Upper lobe of right lung (tissue), 1 donor: ENCODE results near the gene COQ8A. TPM values are rescaled to one million over a fixed set of nuclear protein-coding genes. Genes with fewer than 3 reads are reported as not detected.

Experiments
- ATAC-seq: fragments of 200-7000 bp; cut with Tn5 transposase; one replicate; pipeline ENCODE4 v1.9.1; 2020; ENCODE audit warnings: mild to moderate bottlenecking, moderate library complexity
- DNase-seq: peaks from one replicate; pipeline ENCODE4 v3.0.0-alpha.2; 2020
- H3K27ac ChIP-seq: fragments of 200-600 bp; one replicate; pipeline ENCODE4 v1.8.0; 2022
- H3K27me3 ChIP-seq: fragments of 200-600 bp; one replicate; pipeline ENCODE4 v1.8.0; 2022; ENCODE audit warnings: mild to moderate bottlenecking
- H3K36me3 ChIP-seq: fragments of 200-600 bp; one replicate; pipeline ENCODE4 v1.8.0; 2022
- H3K4me1 ChIP-seq: fragments of 200-600 bp; one replicate; pipeline ENCODE4 v1.8.0; 2022
- H3K4me3 ChIP-seq: fragments of 200-600 bp; one replicate; pipeline ENCODE4 v1.8.0; 2022; ENCODE audit warnings: mild to moderate bottlenecking
- H3K9me3 ChIP-seq: fragments of 200-600 bp; one replicate; pipeline ENCODE4 v1.8.0; 2022
- intact Hi-C: fragments of 100-400 bp; cut with DNase I; formaldehyde crosslinking; loops from one replicate; pipeline ENCODE4 v1.11.0; 2022
- total RNA-seq: library from RNA; stranded (reverse); fragmentation: NEBNext Ultra II Directional; extraction: Animal tissue kit (Norgen Biotek cat#: 25700); gene quantifications from one replicate; pipeline ENCODE4 v1.2.1, GENCODE V29; 2021
- TF ChIP-seq, protein P1 (sequence below): fragments of 200-600 bp; IDR thresholded peaks from one replicate; pipeline ENCODE4 v1.8.0; 2022; ENCODE audit warnings: antibody characterized with exemption
- donor health status: DM: no; HTN: yes; CAD: no; lungs with severe emphysema.

COQ8A gene
- total RNA-seq, 1 donor from 2014 or later, result 30.6 TPM

DNA sequence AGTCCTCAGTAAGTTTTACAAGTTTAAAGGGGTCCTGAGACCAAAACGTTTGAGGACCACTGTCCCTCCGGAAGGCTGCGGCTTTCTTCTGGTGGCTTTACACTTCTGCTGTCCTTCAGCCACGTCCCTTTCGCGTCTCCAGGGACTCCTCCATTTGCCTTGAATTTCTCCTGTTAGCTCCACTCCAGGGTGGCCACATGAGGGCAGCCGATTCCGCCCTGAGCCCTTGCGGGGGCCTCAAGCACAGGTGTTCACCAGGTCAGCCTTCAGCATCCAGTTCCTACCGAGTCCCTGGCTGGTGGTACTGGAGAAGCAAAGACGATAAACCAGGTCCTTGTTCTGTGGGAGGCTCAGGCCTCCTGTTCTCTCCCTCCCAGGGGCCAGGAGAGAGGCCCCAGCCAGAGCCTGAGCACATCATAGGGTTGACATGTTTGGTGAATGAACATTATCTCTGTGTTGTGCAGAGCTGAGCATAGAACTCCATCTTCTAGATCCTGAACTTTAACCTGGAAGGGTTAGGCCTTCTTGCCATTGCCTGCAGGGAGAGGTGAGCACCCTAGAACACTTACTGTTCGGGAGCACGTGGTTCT is 27.4 kb upstream of the COQ8A start:
- TF ChIP-seq, protein P1, sequence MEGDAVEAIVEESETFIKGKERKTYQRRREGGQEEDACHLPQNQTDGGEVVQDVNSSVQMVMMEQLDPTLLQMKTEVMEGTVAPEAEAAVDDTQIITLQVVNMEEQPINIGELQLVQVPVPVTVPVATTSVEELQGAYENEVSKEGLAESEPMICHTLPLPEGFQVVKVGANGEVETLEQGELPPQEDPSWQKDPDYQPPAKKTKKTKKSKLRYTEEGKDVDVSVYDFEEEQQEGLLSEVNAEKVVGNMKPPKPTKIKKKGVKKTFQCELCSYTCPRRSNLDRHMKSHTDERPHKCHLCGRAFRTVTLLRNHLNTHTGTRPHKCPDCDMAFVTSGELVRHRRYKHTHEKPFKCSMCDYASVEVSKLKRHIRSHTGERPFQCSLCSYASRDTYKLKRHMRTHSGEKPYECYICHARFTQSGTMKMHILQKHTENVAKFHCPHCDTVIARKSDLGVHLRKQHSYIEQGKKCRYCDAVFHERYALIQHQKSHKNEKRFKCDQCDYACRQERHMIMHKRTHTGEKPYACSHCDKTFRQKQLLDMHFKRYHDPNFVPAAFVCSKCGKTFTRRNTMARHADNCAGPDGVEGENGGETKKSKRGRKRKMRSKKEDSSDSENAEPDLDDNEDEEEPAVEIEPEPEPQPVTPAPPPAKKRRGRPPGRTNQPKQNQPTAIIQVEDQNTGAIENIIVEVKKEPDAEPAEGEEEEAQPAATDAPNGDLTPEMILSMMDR, result peak; percentile 60
- Histone ChIP-seq H3K27ac (no peak overlapping the region), H3K27me3 (no peaks in the 10 kb centered on the region), H3K4me1 (no peaks in the 10 kb centered on the region), H3K4me3 (no peak overlapping the region), H3K36me3 (no peaks in the 10 kb centered on the region), H3K9me3 (no peaks in the 10 kb centered on the region)
- DNase-seq (peak; percentile 83), ATAC-seq (peak; percentile 94)
- intact Hi-C loops, result no loop called here

DNA sequence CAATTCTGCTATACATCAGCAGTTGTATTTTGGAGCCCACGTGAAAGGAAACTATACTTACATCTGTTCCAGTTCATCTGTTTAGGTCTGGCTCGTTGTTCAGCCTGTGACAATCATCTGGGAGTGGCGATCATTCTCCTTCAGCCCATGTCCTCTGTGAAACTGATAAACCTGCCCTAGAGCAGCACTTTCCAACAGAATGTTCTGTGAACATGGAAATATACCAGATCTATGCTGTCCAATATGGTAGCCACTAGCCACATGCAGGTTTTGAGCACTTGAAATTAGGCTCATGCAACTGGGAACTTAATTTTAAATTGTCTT is 24.5 kb upstream of the COQ8A start:
- no peak overlapping the region for H3K4me3 ChIP-seq
- DNase-seq (no peak), ATAC-seq (no peak)
- TF ChIP-seq, protein P1, result no peak
- H3K9me3 ChIP-seq, result no peaks in the 10 kb centered on the region
- no peaks in the 10 kb centered on the region for H3K36me3 ChIP-seq
- no peaks in the 10 kb centered on the region for H3K27me3 ChIP-seq
- H3K4me1 ChIP-seq, result no peaks in the 10 kb centered on the region
- H3K27ac ChIP-seq, result no peak overlapping the region
- intact Hi-C loops, result no loop called here

DNA sequence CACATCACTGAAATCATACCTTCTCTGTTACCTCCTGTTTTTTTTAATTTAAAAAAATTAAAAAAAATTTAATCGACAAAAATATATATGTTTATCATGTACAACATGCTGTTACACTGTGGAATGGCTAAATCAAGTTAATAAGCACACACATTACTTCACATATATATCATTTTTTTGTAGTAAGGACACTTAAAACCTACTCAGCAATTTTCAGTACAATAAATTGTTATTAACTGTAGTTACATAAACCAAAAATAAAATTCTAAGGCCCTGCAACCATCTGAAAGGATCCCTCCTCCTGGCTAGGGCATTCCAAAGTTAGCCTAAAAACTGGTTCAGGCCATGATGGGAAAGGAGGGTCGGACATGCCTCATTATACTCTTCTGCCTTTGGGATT is 23.6 kb upstream of the COQ8A start:
- Histone ChIP-seq H3K36me3 (no peaks in the 10 kb centered on the region), H3K27me3 (no peaks in the 10 kb centered on the region), H3K9me3 (no peaks in the 10 kb centered on the region), H3K4me3 (no peak overlapping the region), H3K4me1 (no peaks in the 10 kb centered on the region), H3K27ac (no peak overlapping the region)
- TF ChIP-seq, protein P1, result no peak
- intact Hi-C loops, result no loop called here
- DNase-seq, result no peak
- no peak for ATAC-seq

DNA sequence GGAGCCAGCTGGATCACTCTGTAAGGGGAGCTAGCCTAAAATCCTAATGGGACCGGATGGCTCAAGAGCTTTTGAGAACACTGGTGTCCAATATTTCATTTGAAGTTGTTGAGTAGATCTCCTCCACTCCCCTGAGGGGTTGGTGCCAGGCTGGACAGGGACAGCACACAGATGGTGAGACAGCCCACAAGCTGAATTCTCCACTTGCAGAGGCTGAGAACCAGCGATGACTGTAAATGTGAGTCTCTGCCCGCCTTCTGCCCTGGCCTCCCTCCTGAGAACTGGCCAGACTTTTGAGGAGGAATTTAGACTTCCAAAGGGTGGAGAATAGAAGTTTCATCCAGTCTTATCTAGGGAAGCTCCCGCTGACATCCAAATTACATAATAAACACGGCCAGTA is 20.5 kb upstream of the COQ8A start:
- Histone ChIP-seq H3K27me3 (no peaks in the 10 kb centered on the region), H3K9me3 (no peaks in the 10 kb centered on the region), H3K27ac (no peak overlapping the region), H3K4me3 (no peak overlapping the region), H3K4me1 (no peaks in the 10 kb centered on the region), H3K36me3 (no peaks in the 10 kb centered on the region)
- TF ChIP-seq, protein P1, result no peak
- DNase-seq (no peak), ATAC-seq (no peak)
- intact Hi-C loops, result no loop called here

DNA sequence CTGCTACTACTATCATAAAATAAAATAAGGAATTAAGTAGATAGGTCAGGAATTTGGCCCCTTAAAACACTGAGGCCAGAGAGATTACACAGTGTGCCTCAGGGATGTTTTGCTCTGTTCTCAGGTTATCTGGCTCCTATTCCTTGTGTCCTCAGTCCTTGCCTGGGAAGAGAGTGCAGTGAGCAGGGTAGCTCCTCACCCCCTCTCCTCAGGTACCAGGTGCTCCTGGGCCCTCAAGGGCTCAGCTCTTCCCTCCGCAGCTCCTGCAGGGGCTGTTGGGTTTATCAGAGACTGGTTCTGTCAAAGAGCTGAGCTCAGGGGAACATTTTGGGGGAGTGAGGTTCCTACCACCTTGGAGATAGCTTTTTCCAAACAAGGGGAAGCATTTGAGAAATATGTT is 20.1 kb upstream of the COQ8A start:
- DNase-seq (no peak), ATAC-seq (no peak)
- no peak overlapping the region for H3K4me3 ChIP-seq
- no peak overlapping the region for H3K27ac ChIP-seq
- H3K27me3 ChIP-seq, result no peaks in the 10 kb centered on the region
- TF ChIP-seq, protein P1, result no peak
- H3K4me1 ChIP-seq, result no peaks in the 10 kb centered on the region
- intact Hi-C loops, result no loop called here
- H3K36me3 ChIP-seq, result no peaks in the 10 kb centered on the region
- H3K9me3 ChIP-seq, result no peaks in the 10 kb centered on the region

DNA sequence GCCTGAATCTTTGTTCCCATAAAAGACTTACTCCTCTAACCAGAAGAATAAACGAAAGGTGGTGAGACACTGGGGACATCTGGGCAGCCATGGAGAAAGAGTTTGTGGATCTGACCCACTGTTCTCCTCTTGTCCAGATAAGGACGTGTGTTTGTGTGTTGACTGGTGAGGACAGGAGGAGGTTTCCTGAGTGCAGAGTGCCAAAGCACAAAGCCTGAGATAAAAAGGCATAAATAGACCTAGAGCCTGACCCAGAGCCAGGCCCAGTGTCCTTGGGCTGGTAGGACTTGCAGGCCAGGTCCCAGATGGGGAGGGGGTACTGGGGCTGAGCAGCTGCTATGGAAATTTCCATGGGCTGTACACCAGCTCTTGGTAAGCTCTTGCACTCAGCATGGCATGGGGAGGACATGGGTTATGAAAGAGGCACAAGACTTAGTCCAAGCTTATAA is 19.6 kb upstream of the COQ8A start:
- DNase-seq, result no peak
- Histone ChIP-seq H3K4me1 (no peaks in the 10 kb centered on the region), H3K9me3 (no peaks in the 10 kb centered on the region), H3K27ac (no peak overlapping the region), H3K4me3 (no peak overlapping the region), H3K36me3 (no peaks in the 10 kb centered on the region), H3K27me3 (no peaks in the 10 kb centered on the region)
- TF ChIP-seq, protein P1, result no peak
- intact Hi-C loops, result no loop called here
- peak; percentile 23 for ATAC-seq
